GM21526 (cell line): ENCODE data around the gene CCDC170.
"Not testable (repeated sequence)": the region's sequence is repeated elsewhere in the genome, so short reads cannot be mapped to it uniquely, and the experiment has no call there.

ENCODE experiments used
- ATAC-seq: cut with Tn5 transposase; IDR thresholded peaks from one replicate; pipeline ENCODE4 v1.9.1; 2021; ENCODE audit warnings: moderate library complexity; ENCODE audit not compliant: unreplicated experiment, low FRiP score

CCDC170 gene, protein sequence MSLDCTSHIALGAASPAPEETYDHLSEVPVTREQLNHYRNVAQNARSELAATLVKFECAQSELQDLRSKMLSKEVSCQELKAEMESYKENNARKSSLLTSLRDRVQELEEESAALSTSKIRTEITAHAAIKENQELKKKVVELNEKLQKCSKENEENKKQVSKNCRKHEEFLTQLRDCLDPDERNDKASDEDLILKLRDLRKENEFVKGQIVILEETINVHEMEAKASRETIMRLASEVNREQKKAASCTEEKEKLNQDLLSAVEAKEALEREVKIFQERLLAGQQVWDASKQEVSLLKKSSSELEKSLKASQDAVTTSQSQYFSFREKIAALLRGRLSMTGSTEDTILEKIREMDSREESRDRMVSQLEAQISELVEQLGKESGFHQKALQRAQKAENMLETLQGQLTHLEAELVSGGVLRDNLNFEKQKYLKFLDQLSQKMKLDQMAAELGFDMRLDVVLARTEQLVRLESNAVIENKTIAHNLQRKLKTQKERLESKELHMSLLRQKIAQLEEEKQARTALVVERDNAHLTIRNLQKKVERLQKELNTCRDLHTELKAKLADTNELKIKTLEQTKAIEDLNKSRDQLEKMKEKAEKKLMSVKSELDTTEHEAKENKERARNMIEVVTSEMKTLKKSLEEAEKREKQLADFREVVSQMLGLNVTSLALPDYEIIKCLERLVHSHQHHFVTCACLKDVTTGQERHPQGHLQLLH

DNA sequence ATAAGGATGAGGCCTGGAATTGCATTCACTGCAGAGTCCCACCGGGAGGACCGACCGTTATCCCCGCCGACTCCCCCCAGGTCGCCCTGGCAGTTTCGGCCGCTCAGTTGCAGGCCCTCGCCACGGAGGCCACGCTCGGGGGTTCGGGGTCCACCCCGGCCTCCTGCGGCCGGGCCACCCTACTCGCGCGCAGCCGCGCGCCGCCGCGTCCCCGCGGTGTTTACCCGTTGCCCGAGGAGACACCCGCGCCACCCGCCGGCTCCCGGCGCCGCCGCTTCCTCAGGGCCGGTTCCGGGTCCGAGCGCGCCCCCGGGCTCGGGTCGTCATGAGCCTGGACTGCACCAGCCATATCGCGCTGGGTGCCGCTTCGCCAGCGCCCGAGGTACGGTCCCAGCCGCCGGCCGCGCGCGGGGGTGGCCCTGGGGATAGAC lies at the start of gene CCDC170:
CCDC170 (plus strand) TSS at position 214 of the 431 bp plus-strand sequence; CDS start at position 326, 112 bp downstream.
- peak; percentile 46 for ATAC-seq

DNA sequence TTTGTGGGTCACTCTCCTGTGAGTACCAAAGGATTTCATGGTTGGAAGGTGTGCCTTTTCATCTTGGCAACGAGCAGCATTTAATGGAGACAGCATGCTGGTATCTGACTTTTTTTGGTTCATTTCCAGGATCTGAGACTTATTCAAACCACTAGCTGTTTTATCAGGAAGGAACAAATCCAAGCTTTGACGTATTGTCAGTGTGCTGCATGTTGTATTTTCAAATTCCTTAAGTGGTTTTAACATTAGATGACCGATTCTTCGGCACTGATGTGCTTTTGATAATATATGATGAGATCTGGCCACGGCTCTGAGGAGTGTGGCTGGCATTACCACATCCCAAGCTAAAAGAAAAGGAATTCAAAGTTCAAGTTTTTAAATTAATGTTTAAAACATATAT lies 48.3 kb upstream of the CCDC170 start:
- ATAC-seq, result no peak

DNA sequence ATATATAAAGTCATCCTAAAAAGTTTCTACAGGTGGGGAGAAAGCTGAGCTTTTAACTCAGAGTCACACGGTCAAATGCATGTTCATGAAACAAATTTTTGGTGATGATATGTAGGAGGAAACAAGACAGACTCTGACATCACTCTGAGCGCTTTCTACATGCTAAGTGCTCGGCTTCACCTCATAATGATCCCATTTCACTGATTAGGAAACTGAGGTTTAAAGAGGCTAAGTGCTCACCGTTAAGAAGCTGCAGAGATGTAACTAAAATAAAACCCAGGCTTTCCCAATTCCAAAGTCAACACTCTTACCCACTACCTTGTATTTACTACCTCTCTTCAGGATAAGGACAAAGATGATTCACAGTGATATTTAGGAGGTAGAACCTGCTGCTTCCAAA lies 46.6 kb upstream of the CCDC170 start:
- no peak for ATAC-seq

DNA sequence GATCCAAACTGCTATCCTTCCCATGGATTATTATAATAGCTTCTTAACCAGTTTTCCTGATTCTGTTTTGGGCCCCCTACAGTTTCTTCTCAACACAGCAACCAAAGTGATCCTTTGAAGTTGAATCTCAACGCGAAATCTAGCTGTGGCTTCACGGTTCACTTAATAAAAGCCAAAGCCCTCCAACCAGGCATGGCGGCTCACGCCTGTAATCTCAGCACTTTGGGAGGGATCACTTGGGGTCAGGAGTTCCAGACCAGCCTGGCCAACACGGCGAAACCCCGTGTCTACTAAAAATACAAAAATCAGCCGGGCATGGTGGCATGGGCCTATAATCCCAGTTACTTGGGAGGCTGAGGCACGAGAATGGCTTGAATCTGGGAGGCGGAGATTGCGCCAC lies 45.2 kb upstream of the CCDC170 start:
- ATAC-seq, result no peak

DNA sequence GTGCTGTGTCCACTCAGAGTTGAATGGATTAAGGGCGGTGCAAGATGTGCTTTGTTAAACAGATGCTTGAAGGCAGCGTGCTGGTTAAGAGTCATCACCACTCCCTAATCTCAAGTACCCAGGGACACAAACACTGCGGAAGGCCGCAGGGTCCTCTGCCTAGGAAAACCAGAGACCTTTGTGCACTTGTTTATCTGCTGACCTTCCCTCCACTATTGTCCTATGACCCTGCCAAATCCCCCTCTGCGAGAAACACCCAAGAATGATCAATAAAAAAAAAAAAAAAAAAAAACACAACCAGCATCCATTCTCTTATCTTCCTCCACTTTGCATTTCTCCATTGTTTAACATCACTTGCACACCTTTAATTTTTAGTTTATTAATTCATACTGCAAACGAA lies 42.9 kb upstream of the CCDC170 start:
- not testable (repeated sequence) for ATAC-seq

DNA sequence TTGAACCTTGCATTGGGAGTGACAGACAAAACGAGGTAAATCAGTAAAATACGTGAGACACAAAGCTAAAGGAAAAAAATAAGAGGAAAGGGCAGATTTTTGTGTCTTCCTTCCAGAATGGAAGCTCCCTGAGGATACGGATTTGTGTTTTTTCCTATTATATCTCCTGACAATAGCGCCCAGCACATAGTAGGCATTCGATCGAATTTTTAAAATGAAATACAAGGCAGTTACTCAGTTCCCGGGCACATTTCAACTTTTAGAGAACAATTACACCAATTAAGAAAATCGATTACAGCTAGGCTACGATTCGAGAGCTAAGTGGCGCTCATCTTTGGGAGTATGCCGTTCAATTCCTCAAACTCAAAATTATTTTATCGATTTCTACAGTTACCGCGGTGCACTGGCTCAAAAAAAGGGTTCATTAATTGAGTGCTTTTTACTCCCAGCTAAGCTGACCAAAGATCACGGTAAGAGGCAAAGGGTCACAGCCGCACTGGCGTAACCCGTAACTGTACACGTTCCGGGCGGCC lies 42.3 kb upstream of the CCDC170 start:
- no peak for ATAC-seq

DNA sequence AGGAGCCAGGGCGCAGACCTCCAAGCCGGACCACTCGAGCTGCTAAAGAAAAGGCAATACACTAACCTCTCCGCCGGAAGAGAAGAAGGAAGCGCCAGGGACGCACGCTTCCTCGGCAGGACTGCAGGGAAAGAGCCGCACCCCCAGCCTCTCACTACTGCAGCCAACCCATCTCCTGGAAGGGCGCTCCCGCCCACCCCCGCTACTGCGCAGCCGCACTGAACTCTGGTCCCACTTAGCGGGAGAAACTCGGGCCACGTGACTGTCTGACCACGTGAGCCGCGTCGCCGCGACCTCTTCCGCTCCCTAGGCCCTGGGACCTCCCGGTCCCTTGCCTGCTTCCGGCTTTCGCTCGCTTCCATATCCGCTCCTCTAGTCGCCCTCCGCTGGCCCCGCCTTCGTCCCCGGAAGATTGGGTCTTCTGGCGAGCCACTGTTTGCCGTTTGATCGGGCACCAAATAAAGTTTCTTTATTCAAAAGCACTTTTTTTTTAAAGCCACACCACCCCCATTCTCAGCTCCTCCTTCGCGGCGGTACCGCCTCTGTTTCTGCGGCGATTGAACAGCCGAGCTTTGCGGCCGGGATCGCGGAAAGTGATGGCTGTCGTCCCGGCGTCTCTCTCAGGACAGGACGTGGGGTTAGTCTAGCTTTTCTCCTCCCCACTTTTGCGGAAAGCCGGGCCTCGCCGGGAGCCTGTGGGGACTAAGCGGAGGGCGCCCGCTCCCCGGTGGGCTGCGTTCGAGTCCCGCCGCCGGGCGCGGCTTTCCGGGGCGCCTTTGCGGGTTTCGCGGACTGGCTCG lies 41.7 kb upstream of the CCDC170 start, which contains the start of gene RMND1:
RMND1 (minus strand) TSS at position 177 of the 800 bp plus-strand sequence. CDS start 6,315 bp downstream, outside the sequence.
- peak; percentile 97 for ATAC-seq

DNA sequence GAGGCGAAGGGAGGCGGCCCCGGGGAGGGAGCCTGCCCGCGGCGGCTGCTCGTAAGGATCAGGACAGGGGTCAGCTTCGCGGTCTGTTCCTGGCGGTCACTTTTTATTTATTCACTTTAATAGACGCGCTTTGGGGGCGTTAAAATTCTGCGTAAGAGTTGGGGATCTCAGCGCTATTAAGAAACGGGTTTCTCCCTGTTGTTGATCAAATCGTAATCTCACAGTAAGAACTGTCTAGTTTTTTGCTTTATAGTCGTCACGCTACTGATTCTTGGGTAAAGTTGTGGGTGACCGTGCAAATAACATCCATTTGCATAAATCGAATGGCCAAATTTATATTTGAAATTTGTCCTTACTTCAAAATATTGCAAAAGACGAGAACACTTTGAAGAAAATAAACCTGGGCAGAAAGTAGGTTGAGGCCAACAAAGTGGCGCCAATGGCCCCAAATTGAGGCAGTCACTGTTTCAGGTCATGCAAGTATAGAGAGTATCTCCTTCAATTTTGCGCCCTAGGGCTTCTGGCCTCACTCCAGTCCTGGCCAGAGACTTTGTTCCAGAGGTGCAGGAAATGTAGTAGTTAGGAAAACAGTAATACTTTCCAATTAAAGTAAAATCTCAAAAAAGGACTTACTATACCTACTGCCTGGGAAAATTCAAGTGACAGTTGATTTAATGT lies 40.9 kb upstream of the CCDC170 start:
- ATAC-seq, result no peak

DNA sequence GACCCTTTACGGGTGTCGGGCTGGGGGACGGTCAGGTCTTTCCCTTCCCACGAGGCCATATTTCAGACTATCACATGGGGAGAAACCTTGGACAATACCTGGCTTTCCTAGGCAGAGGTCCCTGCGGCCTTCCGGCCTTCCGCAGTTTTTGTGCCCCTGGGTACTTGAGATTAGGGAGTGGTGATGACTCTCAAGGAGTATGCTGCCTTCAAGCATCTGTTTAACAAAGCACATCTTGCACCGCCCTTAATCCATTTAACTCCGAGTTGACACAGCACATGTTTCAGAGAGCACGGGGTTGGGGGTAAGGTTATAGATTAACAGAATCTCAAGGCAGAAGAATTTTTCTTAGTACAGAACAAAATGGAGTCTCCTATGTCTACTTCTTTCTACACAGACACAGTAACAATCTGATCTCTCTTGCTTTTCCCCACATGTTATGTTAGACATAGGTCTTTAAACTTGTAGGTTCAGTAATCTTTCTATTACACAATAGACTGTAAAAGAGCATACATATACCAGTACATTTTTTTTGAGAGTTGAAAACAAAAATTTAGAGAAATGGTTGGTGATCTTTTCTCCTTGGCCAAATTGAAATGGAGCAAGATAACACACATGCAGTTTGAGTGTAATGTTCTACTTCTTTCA lies 37.9 kb upstream of the CCDC170 start:
- not testable (repeated sequence) for ATAC-seq

DNA sequence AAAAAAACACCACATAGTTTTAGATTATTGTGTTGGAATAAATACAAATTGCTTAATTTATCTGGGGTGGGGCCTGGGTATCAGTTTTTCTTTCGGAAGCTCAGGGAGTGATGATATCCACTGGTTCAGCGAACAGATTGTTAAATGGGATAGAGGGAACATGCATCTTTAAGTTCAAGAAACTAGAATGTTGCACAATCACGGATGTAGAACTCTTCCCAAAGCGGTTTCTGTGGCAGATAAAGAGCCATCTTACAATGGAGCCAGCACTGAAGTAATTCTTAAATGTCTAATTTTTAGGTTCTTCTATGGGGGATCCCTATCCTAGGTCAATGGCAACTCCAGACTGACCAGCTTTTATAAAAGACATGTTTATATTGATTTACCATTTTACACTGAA lies 32.1 kb upstream of the CCDC170 start:
- no peak for ATAC-seq

DNA sequence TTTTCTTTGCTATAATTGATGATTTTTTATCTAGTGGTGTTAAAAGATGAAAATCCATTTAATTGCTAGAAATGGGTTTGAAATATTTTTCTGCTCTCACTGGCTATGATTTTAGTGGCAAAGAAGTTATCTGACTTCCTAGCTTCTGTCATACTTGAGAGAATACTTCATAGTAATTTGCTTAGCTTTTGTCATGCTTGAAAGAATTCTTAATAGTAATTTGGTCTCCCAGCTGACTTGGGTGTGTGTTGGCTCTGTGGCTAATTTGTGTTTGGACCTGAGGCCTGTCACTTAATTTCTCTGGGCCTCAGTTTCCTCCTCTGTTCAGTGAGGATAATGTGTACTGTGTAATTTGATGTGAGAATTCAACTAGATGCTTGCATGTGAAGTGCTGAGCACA lies 29.1 kb upstream of the CCDC170 start:
- no peak for ATAC-seq

DNA sequence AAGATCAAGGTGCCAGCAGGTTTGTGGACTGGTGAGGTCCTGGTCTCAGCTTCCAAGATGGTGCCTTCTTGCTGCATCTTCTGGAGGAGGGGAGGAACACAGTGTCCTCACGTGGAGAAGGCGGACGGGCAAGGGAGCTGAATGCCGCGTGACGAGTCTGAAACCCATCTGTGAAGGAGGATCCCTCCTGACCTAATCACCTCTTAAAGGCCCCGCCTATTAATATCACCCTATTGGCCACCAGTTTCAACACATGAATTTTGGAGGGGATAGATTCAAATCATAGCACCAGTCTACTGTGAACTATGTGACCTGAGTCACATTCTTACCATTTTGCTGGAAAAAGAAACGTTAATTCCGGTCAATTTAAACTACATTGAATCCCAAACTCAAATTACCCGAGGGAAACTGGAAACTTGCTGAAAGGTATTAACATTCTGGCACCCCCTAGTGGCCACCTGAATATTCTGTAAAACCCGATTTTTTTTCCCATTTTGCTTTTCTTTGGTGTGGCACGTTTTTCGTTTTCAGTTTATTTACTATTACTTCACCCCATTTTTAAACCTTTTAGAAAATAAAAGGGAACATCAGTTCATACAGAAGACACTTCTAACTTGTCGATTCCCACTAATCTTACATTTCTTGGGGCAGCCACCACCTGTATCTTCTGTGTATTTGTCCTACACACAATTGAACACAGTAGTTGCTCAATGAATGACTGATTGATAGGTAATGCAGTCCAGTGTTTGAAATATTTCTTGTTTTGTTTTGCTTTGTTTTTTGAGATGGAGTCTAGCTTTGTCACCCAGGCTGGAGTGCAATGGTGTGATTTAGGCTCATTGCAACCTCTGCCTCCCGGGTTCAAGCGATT lies 17.9 kb upstream of the CCDC170 start:
- no peak for ATAC-seq

DNA sequence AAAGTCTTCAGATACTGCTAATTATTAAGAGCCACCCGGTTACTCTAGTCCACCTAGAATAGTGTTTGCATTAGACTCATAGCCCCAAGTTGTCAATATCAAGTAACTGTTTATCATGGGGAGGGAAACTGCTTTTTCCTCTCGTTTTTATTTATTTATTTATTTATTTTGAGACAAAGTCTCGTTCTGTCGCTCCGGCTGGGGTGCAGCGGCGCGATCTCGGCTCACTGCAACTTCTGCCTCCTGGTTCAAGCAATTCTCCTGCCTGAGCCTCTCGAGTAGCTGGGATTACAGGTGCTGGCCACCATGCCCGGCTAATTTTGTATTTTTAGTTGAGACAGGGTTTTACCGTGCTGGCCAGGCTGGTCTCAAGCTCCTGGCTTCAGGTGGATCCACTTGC lies 16.1 kb upstream of the CCDC170 start:
- no peak for ATAC-seq

DNA sequence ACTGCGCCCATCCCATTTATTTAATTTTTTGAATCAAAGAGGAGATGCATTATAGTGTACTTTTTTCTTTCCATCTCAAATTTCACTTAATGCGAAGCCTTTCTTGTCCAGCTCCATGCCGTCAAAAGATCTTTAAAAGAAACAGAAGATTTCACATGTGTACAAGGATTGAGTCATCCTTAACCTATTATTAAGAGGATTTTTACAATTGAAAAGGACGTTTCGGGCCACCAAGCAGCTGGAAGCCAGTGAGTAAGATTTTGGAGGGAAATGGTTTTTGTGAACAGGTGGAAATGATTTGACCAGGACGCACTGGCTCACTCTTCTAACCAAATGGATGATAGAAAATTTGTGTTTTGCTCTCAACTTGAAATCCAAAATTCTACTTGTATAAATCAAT lies 15.1 kb upstream of the CCDC170 start:
- no peak for ATAC-seq

DNA sequence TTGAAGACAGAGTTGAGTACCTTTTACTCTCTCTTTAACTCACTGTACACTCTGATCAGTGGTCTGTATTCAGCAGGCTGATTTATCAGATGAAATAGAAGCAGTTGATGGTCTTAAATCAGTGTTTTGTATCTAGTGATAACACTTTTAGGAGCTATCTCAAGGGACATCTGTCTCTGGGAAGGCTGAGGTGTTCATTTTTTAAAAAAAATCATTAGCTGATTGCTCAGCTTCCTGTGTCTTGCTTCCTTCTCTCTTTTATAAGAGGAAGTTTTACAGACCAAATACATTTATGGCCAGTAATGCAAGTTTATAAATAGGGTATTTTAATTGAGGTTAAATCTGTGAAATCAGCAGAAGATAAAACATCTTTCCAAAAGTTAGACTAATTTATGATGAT lies 12.0 kb upstream of the CCDC170 start:
- ATAC-seq, result no peak

DNA sequence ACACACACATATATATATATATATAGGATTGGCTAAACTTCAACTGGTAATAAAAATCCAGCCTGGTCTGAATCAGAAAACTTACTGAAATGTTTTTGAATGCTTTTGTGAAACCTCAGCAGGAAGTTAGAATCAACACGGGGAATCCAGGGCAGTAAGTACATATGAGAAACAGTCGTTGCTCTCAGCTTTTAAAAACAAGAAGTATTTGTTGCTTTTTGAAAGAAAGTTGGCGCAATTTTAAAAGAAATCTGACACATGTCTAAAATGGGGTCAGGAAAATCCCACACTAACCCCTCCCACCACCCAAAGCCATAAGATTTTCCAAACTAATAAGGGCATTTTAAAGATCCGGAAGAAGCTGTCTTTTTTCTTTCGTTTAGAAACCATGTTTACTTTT lies 11.5 kb upstream of the CCDC170 start:
- no peak for ATAC-seq

DNA sequence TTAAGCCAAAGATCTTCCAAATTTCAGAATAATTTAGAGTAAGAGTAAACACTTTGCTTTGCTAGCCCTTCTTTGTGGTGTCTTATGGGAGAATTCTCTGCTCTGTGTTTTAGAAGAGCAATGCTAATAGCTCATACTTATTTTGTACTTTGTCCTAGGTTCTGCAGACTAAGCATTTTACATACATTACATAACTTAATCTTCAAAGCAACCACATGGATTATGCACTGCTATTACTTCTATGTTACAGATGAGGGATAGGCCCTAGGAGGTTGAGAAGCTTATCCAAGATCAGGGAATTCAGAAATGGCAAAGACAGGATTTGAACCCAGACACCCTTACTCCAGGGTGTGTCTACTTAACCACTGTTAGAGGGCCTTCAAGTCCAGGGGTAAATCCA lies 9.8 kb upstream of the CCDC170 start:
- ATAC-seq, result no peak

DNA sequence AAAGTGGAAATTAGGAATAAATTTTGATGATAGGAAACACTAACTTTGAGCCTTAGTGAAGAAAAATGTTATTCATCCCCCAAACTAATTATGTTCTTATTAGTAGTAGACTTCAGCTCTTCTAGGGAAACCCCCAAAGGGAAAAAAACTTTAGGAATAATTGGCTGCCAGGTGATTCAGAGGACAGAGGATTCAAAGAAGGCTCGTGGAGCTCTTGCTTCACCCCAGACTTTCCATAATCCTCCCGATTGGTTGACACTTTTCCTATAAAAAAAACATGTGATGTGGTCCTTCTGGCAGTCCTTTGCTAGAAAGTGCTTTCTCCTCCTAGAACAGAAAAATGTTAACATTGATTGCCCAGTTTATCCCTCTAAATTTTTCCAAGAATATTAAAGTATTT lies 5.6 kb upstream of the CCDC170 start:
- ATAC-seq, result no peak

DNA sequence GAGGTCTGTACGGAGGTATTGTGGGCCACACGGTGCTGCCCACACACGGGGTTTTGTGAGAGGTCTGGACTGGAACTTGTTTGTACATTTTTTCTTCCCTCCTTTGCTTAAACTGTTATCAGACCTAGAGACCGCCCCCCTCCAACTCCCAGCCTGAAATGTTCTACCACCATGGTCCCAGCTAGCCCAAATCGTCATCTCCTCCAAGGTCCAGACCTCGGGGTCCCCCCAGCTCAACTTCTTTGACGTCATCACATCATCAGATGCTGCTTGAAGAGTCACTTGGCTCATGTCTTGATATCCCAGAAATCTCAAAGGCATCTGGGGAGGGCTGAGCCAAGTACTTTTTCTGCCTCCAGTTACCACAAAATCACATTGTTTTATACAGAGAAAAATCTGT lies 2.8 kb upstream of the CCDC170 start:
- ATAC-seq, result no peak
